ENCODE data around the gene COX20. TPM values are rescaled to one million over a fixed set of nuclear protein-coding genes. Genes with fewer than 3 reads are reported as not detected.

Gene COX20
- total RNA-seq, 1 donor from 2014 or later = 24.0 TPM

- Mint-ChIP-seq H3K4me3 (no peak overlapping the region), H3K9me3 (no peaks in the 10 kb centered on the region), H3K36me3 (ENCODE audit: low read depth) (no peaks in the 10 kb centered on the region), H3K27ac (ENCODE audit: unreplicated experiment) (no peak overlapping the region), H3K27me3 (ENCODE audit: low read depth) (no peaks in the 10 kb centered on the region), H3K4me1 (peaks cover 32% of the 10 kb centered on the region)
- no peak for DNase-seq (ENCODE audit: low read depth, low spot score)
- TF ChIP-seq CTCF (conservative IDR thresholded peaks at IDR 0.05) = no peak
These were observed 34.5 kb downstream of the COX20 start for GRCh38 chr1:244869950-244870349.

- no peak for DNase-seq (ENCODE audit: low read depth, low spot score)
- no peaks in the 10 kb centered on the region for H3K27me3 Mint-ChIP-seq (ENCODE audit: low read depth)
- no peak for TF ChIP-seq CTCF (conservative IDR thresholded peaks at IDR 0.05)
- H3K4me1 Mint-ChIP-seq = peaks cover 9% of the 10 kb centered on the region
- H3K9me3 Mint-ChIP-seq = no peaks in the 10 kb centered on the region
- H3K36me3 Mint-ChIP-seq (ENCODE audit: low read depth) = no peaks in the 10 kb centered on the region
- no peak overlapping the region for H3K4me3 Mint-ChIP-seq
- no peak overlapping the region for H3K27ac Mint-ChIP-seq (ENCODE audit: unreplicated experiment)
These were observed 39.6 kb downstream of the COX20 start for GRCh38 chr1:244874974-244875579.

GRCh38 chr1:244876228-244876910 is 40.9 kb downstream of the COX20 start:
- H3K4me1 Mint-ChIP-seq = peaks cover 9% of the 10 kb centered on the region
- H3K9me3 Mint-ChIP-seq = no peaks in the 10 kb centered on the region
- H3K36me3 Mint-ChIP-seq (ENCODE audit: low read depth) = no peaks in the 10 kb centered on the region
- no peak overlapping the region for H3K4me3 Mint-ChIP-seq
- no peak overlapping the region for H3K27ac Mint-ChIP-seq (ENCODE audit: unreplicated experiment)
- no peak for DNase-seq (ENCODE audit: low read depth, low spot score)
- TF ChIP-seq CTCF (conservative IDR thresholded peaks at IDR 0.05) = no peak
- H3K27me3 Mint-ChIP-seq (ENCODE audit: low read depth) = no peaks in the 10 kb centered on the region

GRCh38 chr1:244878681-244879080 is 43.2 kb downstream of the COX20 start:
- H3K9me3 Mint-ChIP-seq = no peaks in the 10 kb centered on the region

GRCh38 chr1:244881552-244882280 is 46.3 kb downstream of the COX20 start:
- TF ChIP-seq CTCF (conservative IDR thresholded peaks at IDR 0.05) = no peak
- no peak for DNase-seq (ENCODE audit: low read depth, low spot score)
- H3K36me3 Mint-ChIP-seq (ENCODE audit: low read depth) = no peaks in the 10 kb centered on the region
- peaks cover 2% of the 10 kb centered on the region for H3K9me3 Mint-ChIP-seq
- H3K4me3 Mint-ChIP-seq = no peak overlapping the region
- H3K4me1 Mint-ChIP-seq = peaks cover 8% of the 10 kb centered on the region
- H3K27ac Mint-ChIP-seq (ENCODE audit: unreplicated experiment) = no peak overlapping the region
- no peaks in the 10 kb centered on the region for H3K27me3 Mint-ChIP-seq (ENCODE audit: low read depth)

More at GRCh38 chr1:244878681-244879080, 43.2 kb downstream of the COX20 start:
- no peak for DNase-seq (ENCODE audit: low read depth, low spot score)
- no peak for TF ChIP-seq CTCF (conservative IDR thresholded peaks at IDR 0.05)
- Mint-ChIP-seq H3K4me3 (no peak overlapping the region), H3K27ac (ENCODE audit: unreplicated experiment) (no peak overlapping the region), H3K27me3 (ENCODE audit: low read depth) (no peaks in the 10 kb centered on the region), H3K36me3 (ENCODE audit: low read depth) (no peaks in the 10 kb centered on the region), H3K4me1 (peaks cover 9% of the 10 kb centered on the region)

Data from neural crest cell (in vitro differentiated cells).